Measurements from ENCODE around the gene PRSS36. TPM values are rescaled to one million over a fixed set of nuclear protein-coding genes. Genes with fewer than 3 reads are reported as not detected.
A peak's percentile ranks its signal among the peaks of the same experiment; 100 is the strongest.

The PRSS36 gene
- total and polyA plus RNA-seq, 2 of the 4 experiments (the other 2 are of a cell fraction): 0.18 to 0.55 TPM

- dilution Hi-C loops (cut with HindIII; ENCODE audit: low sequenced_read_pairs, unreplicated experiment) (no loop called here), in situ Hi-C loops (cut with MboI; ENCODE audit: low sequenced_read_pairs) (loop anchor here (5.0 to 10.0 kb wide), 2 partner anchors 244 to 676 kb away; partner anchors contain the start of genes ZNF267 and ZNF843), intact Hi-C loops (cut with micrococcal nuclease) (no loop called here)
- H2AFZ ChIP-seq (replicated peaks; ENCODE audit: low read length, poor library complexity): no peak overlapping the region
- peaks cover 8% of the 10 kb centered on the region; the same call in 1 of the 2 replicates for H3K9me1 ChIP-seq (ENCODE audit: insufficient read depth, low read length)
- H2BK20ac ChIP-seq (ENCODE audit: low read depth, low read length): no peak overlapping the region
- no peak overlapping the region for H3K14ac ChIP-seq (replicated peaks; ENCODE audit: low read depth, low read length)
- H2BK120ac ChIP-seq (ENCODE audit: low read depth, low read length): no peak overlapping the region
- H2AK9ac ChIP-seq (replicated peaks; ENCODE audit: low read depth, low read length, poor library complexity): no peak overlapping the region
- no peak overlapping the region for H2BK15ac ChIP-seq (ENCODE audit: low read depth, low read length)
- no peak overlapping the region for H2AK5ac ChIP-seq (ENCODE audit: low read depth, low read length)
- no peak overlapping the region for H3K23ac ChIP-seq (ENCODE audit: low read depth, low read length)
- no TSS peak for BruUV-seq (replicated peaks)
- no peak for TF ChIP-seq MAFK (IDR thresholded peaks at IDR 0.05; ENCODE audit: low read depth, low read length)
- TF ChIP-seq RAD21 (IDR thresholded peaks at IDR 0.05; ENCODE audit: low read length): no peak
- 0 out of 2 replicates have a peak, but pooled peaks have one; percentile 15 for TF ChIP-seq POLR2A (IDR thresholded peaks at IDR 0.05; ENCODE audit: low read depth, low read length)
- TF ChIP-seq FOS (IDR thresholded peaks at IDR 0.05; ENCODE audit: low read depth, low read length): no peak
- TF ChIP-seq MAZ (IDR thresholded peaks at IDR 0.05; ENCODE audit: borderline replicate concordance, low read depth, low read length): no peak
- peaks cover 72% of the 10 kb centered on the region for H4K20me1 ChIP-seq (ENCODE audit: insufficient read depth, low read length)
- H2BK5ac ChIP-seq (ENCODE audit: low read depth, low read length, poor library complexity, severe bottlenecking): no peak overlapping the region
- ChIA-PET POLR2A (ENCODE audit: unreplicated experiment) (interaction anchor here (1.4 kb wide), 1 partner anchor 19 kb away, joined by 3 read pairs; the partner anchor contains the start of gene FUS), CTCF (interaction anchor here (0.6 kb wide), 1 partner anchor 14 kb away, joined by 3 read pairs; no protein-coding TSS in a partner anchor)
- H4K8ac ChIP-seq (ENCODE audit: low read depth in 2 of 2, low read length in 2 of 2): no peak overlapping the region
- DNase-seq (no peak), ATAC-seq (ENCODE audit: low read depth) (no peak)
- H3K27me3 ChIP-seq (ENCODE audit: control insufficient read depth, insufficient read depth, low read length): no peaks in the 10 kb centered on the region
- H3K79me1 ChIP-seq (ENCODE audit: low read depth in 1 of 2, low read length in 2 of 2): peaks cover 19 to 32% of the 10 kb centered on the region in 2 experiments
- no peak overlapping the region for H3K56ac ChIP-seq (ENCODE audit: extremely low read depth, insufficient read depth, low read length)
- no peak overlapping the region for H4K91ac ChIP-seq (ENCODE audit: insufficient read depth, low read depth, low read length)
- H3K4me1 ChIP-seq (ENCODE audit: control insufficient read depth, insufficient read depth, low read length): peaks cover 4% of the 10 kb centered on the region; the same call in 1 of the 2 replicates
- H3K9ac ChIP-seq (ENCODE audit: low read depth, low read length): no peak overlapping the region
- no peaks in the 10 kb centered on the region for H3K9me3 ChIP-seq (ENCODE audit: control insufficient read depth, insufficient read depth, low read length)
- H3K27ac ChIP-seq (ENCODE audit: insufficient read depth, low read length): no peak overlapping the region
- H3K36me3 ChIP-seq (ENCODE audit: control insufficient read depth, insufficient read depth, low read length): peaks cover 46% of the 10 kb centered on the region
- H3K4me3 ChIP-seq (ENCODE audit: insufficient read depth, low read depth, low read length): no peak overlapping the region
- H4K5ac ChIP-seq (ENCODE audit: low read depth, low read length): no peak overlapping the region
- WGBS, 2 experiments (ENCODE audit: extremely low coverage in 2 of 2, insufficient read length in 1 of 2): 100% methylated on average over 1 of the region's 7 CpGs; no CpG with 5 or more reads in 1 of the 2 experiments
- H3K4me2 ChIP-seq (ENCODE audit: low read depth, low read length): no peak overlapping the region
- no peak overlapping the region for H3K18ac ChIP-seq (ENCODE audit: low read depth, low read length)
- no peak overlapping the region for H3K4ac ChIP-seq (ENCODE audit: low read depth, low read length)
Measured at GRCh38 chr16:31198207-31198882, 48.5 kb upstream of the PRSS36 start.
